Activated CD4-positive, alpha-beta memory T cell treated with anti-CD3 and anti-CD28 coated beads for 36 hours (primary cell): Measurements from ENCODE around the gene METTL15. TPM values are rescaled to one million over a fixed set of nuclear protein-coding genes. Genes with fewer than 3 reads are reported as not detected.
"Not testable (repeated sequence)": the region's sequence is repeated elsewhere in the genome, so short reads cannot be mapped to it uniquely, and the experiment has no call there.

ENCODE experiments used
- CTCF ChIA-PET: fragments of 350-600 bp; sonication (Branson Sonifier 250); formaldehyde crosslinking; loops from one replicate; lab custom pipeline; 2021; ENCODE audit warnings: antibody characterized with exemption, inconsistent platforms; lab: Charles Lee
- POLR2A ChIA-PET: fragments of 350-600 bp; sonication (Branson Sonifier 250); formaldehyde crosslinking; loops from one replicate; lab custom pipeline; 2021; ENCODE audit warnings: antibody characterized with exemption; lab: Charles Lee
- DNase-seq: peaks from one replicate; pipeline ENCODE4 v3.0.0-alpha.2; 2020
- H3K27ac Mint-ChIP-seq: one replicate; pipeline ENCODE4 v1.8.0; 2021; ENCODE audit warnings: mixed read lengths
- H3K27me3 Mint-ChIP-seq: one replicate; pipeline ENCODE4 v1.8.0; 2021; ENCODE audit warnings: mixed read lengths
- H3K36me3 Mint-ChIP-seq: one replicate; pipeline ENCODE4 v1.8.0; 2021; ENCODE audit warnings: mixed read lengths
- H3K4me1 Mint-ChIP-seq: one replicate; pipeline ENCODE4 v1.8.0; 2021; ENCODE audit warnings: low read depth, mixed read lengths
- H3K4me3 Mint-ChIP-seq: one replicate; pipeline ENCODE4 v1.8.0; 2021; ENCODE audit warnings: mild to moderate bottlenecking, mixed read lengths
- H3K9me3 Mint-ChIP-seq: one replicate; pipeline ENCODE4 v1.8.0; 2021; ENCODE audit warnings: mixed read lengths
- intact Hi-C: fragments of 100-400 bp; cut with micrococcal nuclease; formaldehyde crosslinking; loops from one replicate; pipeline ENCODE4 v1.15.1; 2023
- total RNA-seq, 2 experiments: library from RNA; stranded (reverse); gene quantifications; one replicate each; pipeline ENCODE4 v1.2.3, GENCODE V29; 2021

The METTL15 gene
- total RNA-seq, 2 experiments from 2014 or later = 18.0 to 19.7 TPM

GRCh38 chr11:28114731-28115130 is 6.5 kb downstream of the METTL15 start:
- H3K9me3 Mint-ChIP-seq = no peaks in the 10 kb centered on the region
- DNase-seq = no peak
- peaks cover 16% of the 10 kb centered on the region for H3K36me3 Mint-ChIP-seq
- POLR2A ChIA-PET = no interaction called here
- peaks cover 30% of the 10 kb centered on the region for H3K4me1 Mint-ChIP-seq
- H3K4me3 Mint-ChIP-seq = no peak overlapping the region
- intact Hi-C loops = no loop called here
- H3K27me3 Mint-ChIP-seq = no peaks in the 10 kb centered on the region
- CTCF ChIA-PET = no interaction called here
- H3K27ac Mint-ChIP-seq = no peak overlapping the region

DNA sequence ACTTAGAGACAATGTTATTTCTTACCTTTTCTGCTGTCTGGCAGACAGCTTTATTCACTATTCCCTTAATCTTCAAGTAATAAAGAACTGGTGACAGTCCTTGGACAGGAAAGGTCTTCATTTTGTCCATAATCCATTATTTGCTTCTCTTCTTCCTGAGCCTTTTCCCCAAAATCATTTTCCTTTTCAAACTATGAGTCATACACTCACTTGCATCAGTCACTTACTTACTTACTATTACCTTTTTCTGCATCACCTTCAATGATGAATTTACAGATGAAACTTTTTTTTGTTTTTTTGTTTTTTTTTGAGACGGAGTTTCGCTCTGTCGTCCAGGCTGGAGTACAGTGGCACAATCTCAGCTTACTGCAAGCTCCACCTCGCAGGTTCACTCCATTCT is 9.5 kb downstream of the METTL15 start:
- no peak for DNase-seq
- Mint-ChIP-seq H3K27ac (no peak overlapping the region), H3K4me1 (peaks cover 12% of the 10 kb centered on the region), H3K9me3 (no peaks in the 10 kb centered on the region), H3K4me3 (no peak overlapping the region), H3K36me3 (peaks cover 13% of the 10 kb centered on the region), H3K27me3 (no peaks in the 10 kb centered on the region)
- POLR2A ChIA-PET = no interaction called here
- intact Hi-C loops = no loop called here
- CTCF ChIA-PET = no interaction called here

GRCh38 chr11:28123151-28123581 is 15.0 kb downstream of the METTL15 start:
- Mint-ChIP-seq H3K27ac (no peak overlapping the region), H3K4me1 (peaks cover 5% of the 10 kb centered on the region), H3K4me3 (no peak overlapping the region), H3K36me3 (peaks cover 10% of the 10 kb centered on the region), H3K9me3 (no peaks in the 10 kb centered on the region), H3K27me3 (no peaks in the 10 kb centered on the region)
- no peak for DNase-seq
- intact Hi-C loops = loop anchor here (2.0 kb wide), 1 partner anchor 42 kb away; no protein-coding TSS in a partner anchor
- CTCF ChIA-PET = no interaction called here
- POLR2A ChIA-PET = no interaction called here

DNA sequence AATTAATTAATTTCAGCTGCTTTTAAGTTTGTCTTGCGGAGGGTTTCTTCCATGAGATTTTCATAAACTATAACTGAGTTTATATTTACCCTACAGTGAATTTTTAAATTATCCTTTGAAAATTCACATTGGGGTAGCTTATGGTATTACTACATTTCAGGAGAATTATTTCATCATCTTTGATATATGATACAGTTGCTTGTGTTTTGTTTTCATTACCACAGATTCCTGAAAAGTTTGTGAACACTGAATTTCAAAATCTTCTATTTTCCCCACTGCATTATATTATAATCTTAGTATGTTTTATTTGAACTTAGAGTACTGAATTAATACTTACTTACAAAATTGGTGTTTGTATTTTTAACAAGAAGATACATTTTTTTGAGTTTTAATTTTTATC is 24.4 kb downstream of the METTL15 start:
- Mint-ChIP-seq H3K36me3 (peaks cover 37% of the 10 kb centered on the region), H3K9me3 (peaks cover 20% of the 10 kb centered on the region), H3K27me3 (no peaks in the 10 kb centered on the region), H3K4me1 (no peaks in the 10 kb centered on the region), H3K27ac (no peak overlapping the region), H3K4me3 (no peak overlapping the region)
- DNase-seq = no peak
- CTCF ChIA-PET = no interaction called here
- POLR2A ChIA-PET = no interaction called here
- intact Hi-C loops = no loop called here

GRCh38 chr11:28133146-28133545 is 25.0 kb downstream of the METTL15 start:
- H3K4me3 Mint-ChIP-seq = no peak overlapping the region
- no peak for DNase-seq
- ChIA-PET CTCF (no interaction called here), POLR2A (no interaction called here)
- H3K27ac Mint-ChIP-seq = no peak overlapping the region
- H3K9me3 Mint-ChIP-seq = peaks cover 24% of the 10 kb centered on the region
- H3K36me3 Mint-ChIP-seq = peaks cover 40% of the 10 kb centered on the region
- H3K4me1 Mint-ChIP-seq = no peaks in the 10 kb centered on the region
- intact Hi-C loops = no loop called here
- H3K27me3 Mint-ChIP-seq = no peaks in the 10 kb centered on the region

DNA sequence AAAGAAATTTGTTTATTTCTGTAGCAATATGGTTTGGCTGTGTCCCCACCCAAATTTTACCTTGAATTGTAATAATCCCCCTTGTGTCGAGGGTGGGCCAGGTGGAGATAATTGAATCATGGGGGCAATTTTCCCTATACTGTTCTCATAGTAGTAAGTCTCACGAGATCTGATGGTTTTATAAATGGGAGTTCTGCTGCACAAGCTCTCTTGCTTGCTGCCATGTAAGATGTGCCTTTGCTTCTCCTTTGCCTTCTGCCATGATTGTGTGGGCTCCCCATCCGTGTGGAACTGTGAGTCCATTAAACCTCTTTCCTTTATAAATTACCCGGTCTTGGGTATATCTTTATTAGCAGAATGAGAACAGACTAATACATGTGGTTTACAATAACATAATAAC is 28.0 kb downstream of the METTL15 start:
- H3K27ac Mint-ChIP-seq, H3K27me3 Mint-ChIP-seq, intact Hi-C loops, H3K4me1 Mint-ChIP-seq, POLR2A ChIA-PET, CTCF ChIA-PET, DNase-seq, H3K4me3 Mint-ChIP-seq: not testable (repeated sequence)
- Mint-ChIP-seq H3K36me3 (peaks cover 60% of the 10 kb centered on the region), H3K9me3 (peaks cover 50% of the 10 kb centered on the region)

- H3K27me3 Mint-ChIP-seq = no peaks in the 10 kb centered on the region
- CTCF ChIA-PET = no interaction called here
- H3K36me3 Mint-ChIP-seq = peaks cover 58% of the 10 kb centered on the region
- POLR2A ChIA-PET = no interaction called here
- DNase-seq = no peak
- no peak overlapping the region for H3K27ac Mint-ChIP-seq
- intact Hi-C loops = no loop called here
- H3K4me3 Mint-ChIP-seq = no peak overlapping the region
- H3K9me3 Mint-ChIP-seq = peaks cover 51% of the 10 kb centered on the region
- H3K4me1 Mint-ChIP-seq = no peaks in the 10 kb centered on the region
Observed at GRCh38 chr11:28137366-28137765, 29.2 kb downstream of the METTL15 start.

GRCh38 chr11:28137832-28138231 is 29.6 kb downstream of the METTL15 start:
- Mint-ChIP-seq H3K27ac (no peak overlapping the region), H3K4me3 (no peak overlapping the region), H3K9me3 (peaks cover 51% of the 10 kb centered on the region), H3K36me3 (peaks cover 58% of the 10 kb centered on the region), H3K4me1 (no peaks in the 10 kb centered on the region), H3K27me3 (no peaks in the 10 kb centered on the region)
- intact Hi-C loops = no loop called here
- ChIA-PET POLR2A (no interaction called here), CTCF (no interaction called here)
- DNase-seq = no peak

DNA sequence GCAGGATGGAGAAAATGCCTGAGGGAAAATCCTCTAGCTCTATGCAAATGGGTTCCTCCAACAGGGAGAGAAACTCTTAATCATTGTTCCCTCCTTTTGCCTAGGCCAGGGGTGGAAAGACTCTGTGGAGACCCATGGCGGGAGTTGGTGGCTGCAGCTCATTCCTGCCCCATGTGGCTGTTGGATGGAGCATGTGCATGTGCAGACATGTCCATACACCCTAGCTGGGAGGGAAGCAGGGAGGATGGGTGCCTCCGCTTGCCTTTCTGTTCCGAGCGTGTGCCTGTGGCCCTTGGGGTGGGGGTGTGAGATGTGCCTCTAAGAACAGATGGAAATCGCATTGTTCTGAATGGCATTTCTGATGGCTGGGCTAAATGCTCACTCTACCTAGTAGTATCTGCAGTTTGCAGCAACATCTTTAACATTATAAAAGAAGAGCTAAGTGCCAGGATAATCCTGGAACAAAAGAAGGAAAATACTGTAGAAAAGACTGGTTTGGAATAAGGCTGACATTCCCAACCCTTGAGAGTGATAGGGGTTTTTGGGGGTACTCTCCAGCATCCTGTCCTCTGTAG is 31.7 kb downstream of the METTL15 start:
- Mint-ChIP-seq H3K27me3 (no peaks in the 10 kb centered on the region), H3K4me3 (no peak overlapping the region), H3K4me1 (no peaks in the 10 kb centered on the region), H3K9me3 (peaks cover 48% of the 10 kb centered on the region), H3K36me3 (peaks cover 46% of the 10 kb centered on the region), H3K27ac (no peak overlapping the region)
- POLR2A ChIA-PET = no interaction called here
- no peak for DNase-seq
- CTCF ChIA-PET = no interaction called here
- intact Hi-C loops = no loop called here

GRCh38 chr11:28140689-28141455 is 32.7 kb downstream of the METTL15 start:
- Mint-ChIP-seq H3K4me1 (no peaks in the 10 kb centered on the region), H3K9me3 (peaks cover 44% of the 10 kb centered on the region), H3K27ac (no peak overlapping the region), H3K36me3 (peaks cover 41% of the 10 kb centered on the region), H3K4me3 (no peak overlapping the region), H3K27me3 (no peaks in the 10 kb centered on the region)
- intact Hi-C loops = no loop called here
- ChIA-PET POLR2A (no interaction called here), CTCF (no interaction called here)
- DNase-seq = no peak

DNA sequence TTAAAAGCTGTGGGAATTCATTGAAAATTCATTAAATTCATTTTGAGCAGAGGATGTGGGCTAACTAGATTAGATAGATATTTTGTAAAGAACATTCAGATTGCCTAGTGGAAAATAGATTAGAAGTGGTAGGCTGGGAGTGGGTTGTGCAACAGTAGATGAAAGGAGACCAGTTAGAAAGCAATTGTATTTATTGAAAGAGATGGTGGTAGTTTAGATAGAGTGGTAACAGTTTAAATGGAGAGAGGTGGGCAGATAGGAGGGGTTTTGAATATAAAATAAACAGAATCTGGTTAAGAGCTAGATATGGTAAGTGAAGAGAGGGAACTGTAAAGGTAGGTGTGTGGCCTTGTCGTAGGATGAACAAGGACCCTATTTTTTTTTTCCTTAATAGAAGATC is 34.5 kb downstream of the METTL15 start:
- ChIA-PET CTCF (no interaction called here), POLR2A (interaction anchor here (0.6 kb wide), 1 partner anchor 1206 kb away, joined by 3 read pairs; no protein-coding TSS in a partner anchor)
- peaks cover 31% of the 10 kb centered on the region for H3K9me3 Mint-ChIP-seq
- no peak overlapping the region for H3K27ac Mint-ChIP-seq
- H3K27me3 Mint-ChIP-seq = no peaks in the 10 kb centered on the region
- H3K4me1 Mint-ChIP-seq = peaks cover 2% of the 10 kb centered on the region
- DNase-seq = no peak
- H3K36me3 Mint-ChIP-seq = peaks cover 28% of the 10 kb centered on the region
- H3K4me3 Mint-ChIP-seq = no peak overlapping the region
- intact Hi-C loops = no loop called here

GRCh38 chr11:28144808-28145207 is 36.6 kb downstream of the METTL15 start:
- CTCF ChIA-PET = no interaction called here
- no peaks in the 10 kb centered on the region for H3K27me3 Mint-ChIP-seq
- intact Hi-C loops = no loop called here
- H3K36me3 Mint-ChIP-seq = peaks cover 15% of the 10 kb centered on the region
- no peak for DNase-seq
- H3K27ac Mint-ChIP-seq = no peak overlapping the region
- POLR2A ChIA-PET = interaction anchor here (0.7 kb wide), 1 partner anchor 135 kb away, joined by 3 read pairs; no protein-coding TSS in a partner anchor
- peaks cover 2% of the 10 kb centered on the region for H3K4me1 Mint-ChIP-seq
- H3K4me3 Mint-ChIP-seq = no peak overlapping the region
- H3K9me3 Mint-ChIP-seq = peaks cover 15% of the 10 kb centered on the region
